ENCODE results near the gene SRGAP3.

DNA sequence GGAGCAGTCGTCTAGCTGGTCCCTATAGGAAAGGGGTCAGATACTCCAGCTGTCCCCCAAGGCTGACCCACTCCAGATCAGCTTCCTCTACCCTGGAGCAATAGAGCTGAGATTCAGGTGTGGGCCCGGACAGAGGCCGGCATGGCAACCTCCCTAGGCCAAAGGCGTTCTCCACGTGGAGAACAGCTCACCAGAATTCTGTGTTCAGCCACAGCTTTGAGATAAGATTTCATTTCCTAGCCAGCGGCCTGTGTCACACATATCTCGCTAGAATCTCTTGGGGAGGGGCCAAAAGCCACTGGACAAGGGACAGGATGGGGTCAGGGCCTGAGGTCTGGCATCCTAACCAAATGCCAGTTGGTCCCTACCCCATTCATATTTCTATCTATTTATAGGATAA, 20.1 kb downstream of the SRGAP3 start:
- TF ChIP-seq CTCF (IDR thresholded peaks at IDR 0.05) (no peak), POLR2A (IDR thresholded peaks at IDR 0.05) (no peak)

Measured in body of pancreas (tissue), 4 donors.